Ovary (tissue), 9 donors: ENCODE results near the gene IMP3. TPM values are rescaled to one million over a fixed set of nuclear protein-coding genes. Genes with fewer than 3 reads are reported as not detected.

Experiments
- DNase-seq, 5 donors: peaks; one replicate each; pipeline ENCODE4 v3.0.0-alpha.2; 2019 to 2020
- H3K27ac ChIP-seq, 2 donors: fragments of 200-600 bp; one replicate each; pipeline versions ENCODE4 v1.5.1 to v1.8.0; 2019 to 2022
- H3K27me3 ChIP-seq: fragments of 200-600 bp; one replicate; pipeline ENCODE4 v1.8.0; 2022
- H3K36me3 ChIP-seq: fragments of 200-600 bp; sonication (generic); one replicate; pipeline ENCODE4 v1.5.1; 2019
- H3K4me1 ChIP-seq: one replicate; pipeline ENCODE4 v1.8.1; 2013; ENCODE audit warnings: mild to moderate bottlenecking, moderate library complexity; ENCODE audit not compliant: insufficient read depth
- H3K4me3 ChIP-seq: fragments of 200-600 bp; sonication (generic); one replicate; pipeline ENCODE4 v1.5.1; 2017
- H3K9me3 ChIP-seq, 2 donors: fragments of 200-600 bp in 1 of 2; sonication (generic) in 1 of 2; one replicate each; pipeline versions ENCODE4 v1.5.1 to v1.8.1; 2013 to 2019; ENCODE audit warnings: mild to moderate bottlenecking in 1 of 2, moderate library complexity in 1 of 2
- CTCF ChIP-seq, 3 donors: fragments of 450-650 bp in 2 of 3; fragments of 200-600 bp in 1 of 3; IDR thresholded peaks; one replicate each; pipeline versions ENCODE4 v1.5.1 to v1.8.0; 2016 to 2022; ENCODE audit warnings: antibody characterized with exemption in 3 of 3, mild to moderate bottlenecking in 1 of 3
- EP300 ChIP-seq: sonication (generic); formaldehyde crosslinking; IDR thresholded peaks from one replicate; pipeline ENCODE4 v1.6.1; 2017; ENCODE audit warnings: antibody characterized with exemption
- POLR2A ChIP-seq: fragments of 450-650 bp; IDR thresholded peaks from one replicate; pipeline ENCODE4 v1.6.1; 2017; ENCODE audit warnings: antibody characterized with exemption, mild to moderate bottlenecking, moderate library complexity
- WGBS, 3 donors: extraction: QIAGEN DNeasy Blood & Tissue Kit in 1 of 3; methylation state at CpG; one replicate each; pipeline versions ENCODE4 v1.1.5 to v1.1.7; 2013 to 2017; 5-methylcytosine and 5-hydroxymethylcytosine counted together
- intact Hi-C, 4 donors: fragments of 100-400 bp; cut with DNase I; formaldehyde crosslinking; loops; one replicate each; pipeline versions ENCODE4 v1.11.0 to v1.15.1; 2022 to 2023
- polyA plus RNA-seq, 2 donors: library from polyadenylated mRNA; stranded (reverse); fragments of 200-250 nt in 1 of 2; fragments of 350-450 nt in 1 of 2; fragmentation: Illumina TruSeq in 1 of 2; extraction: RNeasy Lipid Tissue Mini Kit (QIAGEN cat#74804) in 1 of 2; gene quantifications; one replicate each; pipeline ENCODE4 v1.2.3, GENCODE V29; 2013 to 2014
- total RNA-seq, 7 donors: library from RNA; depleted of rRNA in 2 of 7; stranded (reverse); fragments of >200 nt in 2 of 7; fragmentation: NEBNext Ultra II Directional in 3 of 7; extraction: Animal tissue kit (Norgen Biotek cat#: 25700) in 3 of 7; gene quantifications; one replicate each; pipeline versions ENCODE4 v1.1.0 to v1.2.4, GENCODE V29; 2016 to 2023
- donor health status: DM: no; HTN: no; CAD: no; lungs with moderate emphysema.
- donor health status: DM: no; HTN: no; CAD: no.
- donor health status: Bipolar disorder and iron deficiency.
- donor health status: DM: yes; HTN: yes; CAD: no.
- donor health status: DM: no; HTN: no; CAD: no.
- donor health status: DM: yes; HTN: yes; CAD: no.

Gene IMP3
- total and polyA plus RNA-seq, 9 donors, result 45.1 to 106 (median 51.6) TPM

- intact Hi-C loops, result no loop called here
- TF ChIP-seq POLR2A (no peak), CTCF (IDR thresholded peaks at IDR 0.05) (no peak), EP300 (no peak)
- Histone ChIP-seq H3K27ac (no peak overlapping the region), H3K36me3 (no peaks in the 10 kb centered on the region), H3K9me3 (no peaks in the 10 kb centered on the region), H3K4me1 (peaks cover 31% of the 10 kb centered on the region), H3K4me3 (no peak overlapping the region), H3K27me3 (no peaks in the 10 kb centered on the region)
- WGBS, 3 donors, result 91 to 95% (median 95%) methylated on average over 22 of the region's 22 CpGs
- DNase-seq, result no peak
Measured at GRCh38 chr15:75656813-75657212, 16.8 kb upstream of the IMP3 start.

GRCh38 chr15:75656331-75656730 lies 16.3 kb upstream of the IMP3 start:
- TF ChIP-seq CTCF (IDR thresholded peaks at IDR 0.05) (no peak), EP300 (no peak), POLR2A (no peak)
- Histone ChIP-seq H3K4me1 (peaks cover 34% of the 10 kb centered on the region), H3K4me3 (no peak overlapping the region), H3K27ac (no peak overlapping the region), H3K36me3 (no peaks in the 10 kb centered on the region), H3K27me3 (no peaks in the 10 kb centered on the region), H3K9me3 (no peaks in the 10 kb centered on the region)
- no peak for DNase-seq
- intact Hi-C loops, result no loop called here
- WGBS, 3 donors, result 92 to 96% (median 95%) methylated on average over 5 of the region's 5 CpGs

- H3K4me1 ChIP-seq, result peaks cover 35% of the 10 kb centered on the region
- H3K4me3 ChIP-seq, result no peak overlapping the region
- no peak for DNase-seq
- no peaks in the 10 kb centered on the region for H3K9me3 ChIP-seq
- no peak for TF ChIP-seq POLR2A
- no peaks in the 10 kb centered on the region for H3K36me3 ChIP-seq
- H3K27me3 ChIP-seq, result no peaks in the 10 kb centered on the region
- WGBS, 3 donors, result 75 to 78% (median 78%) methylated on average over 4 of the region's 4 CpGs
- no peak overlapping the region for H3K27ac ChIP-seq
- intact Hi-C loops, result no loop called here
Measured at GRCh38 chr15:75655931-75656330, 15.9 kb upstream of the IMP3 start.

- Histone ChIP-seq H3K9me3 (no peaks in the 10 kb centered on the region), H3K27ac (no peak overlapping the region), H3K4me1 (peaks cover 43% of the 10 kb centered on the region), H3K27me3 (no peaks in the 10 kb centered on the region), H3K4me3 (no peak overlapping the region), H3K36me3 (no peaks in the 10 kb centered on the region)
- intact Hi-C loops, result no loop called here
- WGBS, 3 donors, result 54 to 82% (median 70%) methylated on average over 4 of the region's 4 CpGs
- DNase-seq, result no peak
- TF ChIP-seq POLR2A (no peak), CTCF (IDR thresholded peaks at IDR 0.05) (no peak), EP300 (no peak)
Measured at GRCh38 chr15:75654201-75654907, 14.3 kb upstream of the IMP3 start.

- H3K27ac ChIP-seq, result no peak overlapping the region
- 65 to 77% (median 77%) methylated on average over 16 of the region's 16 CpGs for WGBS, 3 donors
- peaks cover 48% of the 10 kb centered on the region for H3K4me1 ChIP-seq
- H3K9me3 ChIP-seq, result no peaks in the 10 kb centered on the region
- DNase-seq, result no peak
- H3K36me3 ChIP-seq, result no peaks in the 10 kb centered on the region
- TF ChIP-seq EP300 (no peak), CTCF (IDR thresholded peaks at IDR 0.05) (no peak), POLR2A (no peak)
- no peaks in the 10 kb centered on the region for H3K27me3 ChIP-seq
- H3K4me3 ChIP-seq, result no peak overlapping the region
- intact Hi-C loops, result no loop called here
Measured at GRCh38 chr15:75653347-75653913, 13.4 kb upstream of the IMP3 start.
